Measurements from ENCODE around the gene RALGDS.
"Not testable (repeated sequence)": the region's sequence is repeated elsewhere in the genome, so short reads cannot be mapped to it uniquely, and the experiment has no call there.

The RALGDS gene

GRCh38 chr9:133098104-133098754 lies 22.8 kb downstream of the RALGDS start:
- in situ Hi-C loops (cut with MboI; ENCODE audit: low pct_unique_long_range_greater_than_20kb, low sequenced_read_pairs, unreplicated experiment) = loop anchor here (10.0 kb wide), 1 partner anchor 47 kb away; no protein-coding TSS in a partner anchor
- no peak for TF ChIP-seq CTCF (IDR thresholded peaks at IDR 0.05; ENCODE audit: extremely low read depth, insufficient read depth, missing control alignments)
- DNase-seq (ENCODE audit: low spot score) = no peak

- TF ChIP-seq CTCF (IDR thresholded peaks at IDR 0.05; ENCODE audit: extremely low read depth, insufficient read depth, missing control alignments) = no peak
- in situ Hi-C loops (cut with MboI; ENCODE audit: low pct_unique_long_range_greater_than_20kb, low sequenced_read_pairs, unreplicated experiment) = loop anchor here (10.0 kb wide), 1 partner anchor 50 kb away; no protein-coding TSS in a partner anchor
- no peak for DNase-seq (ENCODE audit: low spot score)
Observed at GRCh38 chr9:133094842-133095393, 26.1 kb downstream of the RALGDS start.

GRCh38 chr9:133094351-133094750 lies 26.7 kb downstream of the RALGDS start:
- in situ Hi-C loops (cut with MboI; ENCODE audit: low pct_unique_long_range_greater_than_20kb, low sequenced_read_pairs, unreplicated experiment) = loop anchor here (10.0 kb wide), 1 partner anchor 50 kb away; no protein-coding TSS in a partner anchor

GRCh38 chr9:133090752-133091385 lies 30.2 kb downstream of the RALGDS start:
- in situ Hi-C loops (cut with MboI; ENCODE audit: low pct_unique_long_range_greater_than_20kb, low sequenced_read_pairs, unreplicated experiment) = loop anchor here (10.0 kb wide), 1 partner anchor 54 kb away; no protein-coding TSS in a partner anchor
- DNase-seq (ENCODE audit: low spot score) = no peak
- no peak for TF ChIP-seq CTCF (IDR thresholded peaks at IDR 0.05; ENCODE audit: extremely low read depth, insufficient read depth, missing control alignments)

More at GRCh38 chr9:133094351-133094750, 26.7 kb downstream of the RALGDS start:
- DNase-seq (ENCODE audit: low spot score) = not testable (repeated sequence)

- in situ Hi-C loops (cut with MboI; ENCODE audit: low pct_unique_long_range_greater_than_20kb, low sequenced_read_pairs, unreplicated experiment) = loop anchor here (10.0 kb wide), 1 partner anchor 55 kb away; no protein-coding TSS in a partner anchor
- no peak for TF ChIP-seq CTCF (IDR thresholded peaks at IDR 0.05; ENCODE audit: extremely low read depth, insufficient read depth, missing control alignments)
- no peak for DNase-seq (ENCODE audit: low spot score)
Observed at GRCh38 chr9:133090187-133090586, 30.9 kb downstream of the RALGDS start.

- no peak for DNase-seq (ENCODE audit: low spot score)
- no peak for TF ChIP-seq CTCF (IDR thresholded peaks at IDR 0.05; ENCODE audit: extremely low read depth, insufficient read depth, missing control alignments)
- in situ Hi-C loops (cut with MboI; ENCODE audit: low pct_unique_long_range_greater_than_20kb, low sequenced_read_pairs, unreplicated experiment) = no loop called here
Observed at GRCh38 chr9:133089271-133089671, 31.8 kb downstream of the RALGDS start.

GRCh38 chr9:133088756-133089155 lies 32.3 kb downstream of the RALGDS start:
- in situ Hi-C loops (cut with MboI; ENCODE audit: low pct_unique_long_range_greater_than_20kb, low sequenced_read_pairs, unreplicated experiment) = no loop called here
- no peak for TF ChIP-seq CTCF (IDR thresholded peaks at IDR 0.05; ENCODE audit: extremely low read depth, insufficient read depth, missing control alignments)
- no peak for DNase-seq (ENCODE audit: low spot score)

Data from GM13977 (cell line).